Keratinocyte (primary cell): Measurements from ENCODE around the gene LCN2. TPM values are rescaled to one million over a fixed set of nuclear protein-coding genes. Genes with fewer than 3 reads are reported as not detected.

Experiments used
- DNase-seq: peaks from one replicate; pipeline ENCODE4 v3.0.0-alpha.2; 2011; ENCODE audit warnings: low read depth, missing footprints, low spot score
- FAIRE-seq: peaks from 2 replicates; lab custom pipeline; 2011; peaks lifted over from hg19 to GRCh38; lab: Jason Lieb, UNC
- H2AFZ ChIP-seq: 2 replicates; pipeline ENCODE4 v1.6.0; 2012; ENCODE audit warnings: low read length, control low read depth, inconsistent platforms; ENCODE audit not compliant: control insufficient read depth
- H3K27ac ChIP-seq: 2 replicates; pipeline ENCODE4 v1.5.1; 2011; ENCODE audit warnings: low read length; ENCODE audit not compliant: control insufficient read depth, insufficient read depth
- H3K27me3 ChIP-seq: 3 replicates; pipeline ENCODE4 v1.6.0; 2011; ENCODE audit warnings: low read length; ENCODE audit not compliant: control insufficient read depth, insufficient read depth; ENCODE audit errors: extremely low read depth
- H3K36me3 ChIP-seq, 2 experiments: 2 replicates in 1 of 2; 3 replicates in 1 of 2; pipeline ENCODE4 v1.5.1; 2011; ENCODE audit warnings: low read length in 2 of 2, mild to moderate bottlenecking in 1 of 2; ENCODE audit not compliant: control insufficient read depth in 2 of 2, insufficient read depth in 2 of 2; ENCODE audit errors: extremely low read depth in 1 of 2
- H3K4me1 ChIP-seq: 3 replicates; pipeline ENCODE4 v1.5.1; 2011; ENCODE audit warnings: low read length; ENCODE audit not compliant: control insufficient read depth, insufficient read depth; ENCODE audit errors: extremely low read depth
- H3K4me2 ChIP-seq: 3 replicates; pipeline ENCODE4 v1.6.0; 2011; ENCODE audit warnings: low read depth, low read length; ENCODE audit not compliant: control insufficient read depth, insufficient read depth; ENCODE audit errors: extremely low read depth
- H3K4me3 ChIP-seq, 3 experiments: fragments of 200-600 bp in 1 of 3; sonication (generic) in 1 of 3; 2 replicates in 2 of 3; 3 replicates in 1 of 3; pipeline ENCODE4 v1.5.1; 2011 to 2016; ENCODE audit warnings: low read length in 3 of 3, mild to moderate bottlenecking in 3 of 3, control low read depth in 2 of 3, inconsistent platforms in 1 of 3, low read depth in 1 of 3, mixed read lengths in 1 of 3, mixed run types in 1 of 3, moderate library complexity in 1 of 3; ENCODE audit not compliant: control insufficient read depth in 2 of 3, insufficient read depth in 2 of 3; ENCODE audit errors: extremely low read depth in 1 of 3
- H3K79me2 ChIP-seq: 2 replicates; pipeline ENCODE4 v1.6.0; 2012; ENCODE audit warnings: low read length; ENCODE audit not compliant: control insufficient read depth, insufficient read depth
- H3K9ac ChIP-seq: 3 replicates; pipeline ENCODE4 v1.6.0; 2011; ENCODE audit warnings: low read length; ENCODE audit not compliant: control insufficient read depth, insufficient read depth; ENCODE audit errors: extremely low read depth
- H3K9me1 ChIP-seq: 3 replicates; pipeline ENCODE4 v1.6.0; 2011; ENCODE audit warnings: low read length; ENCODE audit not compliant: control insufficient read depth, insufficient read depth; ENCODE audit errors: extremely low read depth
- H3K9me3 ChIP-seq: 2 replicates; pipeline ENCODE4 v1.5.1; 2012; ENCODE audit warnings: low read depth, low read length; ENCODE audit not compliant: control insufficient read depth
- H4K20me1 ChIP-seq: 3 replicates; pipeline ENCODE4 v1.6.0; 2011; ENCODE audit warnings: low read length; ENCODE audit not compliant: control insufficient read depth, insufficient read depth; ENCODE audit errors: extremely low read depth
- CTCF ChIP-seq, 3 experiments: IDR thresholded peaks in 1 of 3; conservative IDR thresholded peaks in 1 of 3; optimal IDR thresholded peaks in 1 of 3; 2 replicates in 2 of 3; 3 replicates in 1 of 3; pipeline versions ENCODE3 to v1.5.1; 2011; ENCODE audit warnings: low read length in 3 of 3, mild to moderate bottlenecking in 3 of 3, moderate library complexity in 2 of 3, control low read depth in 1 of 3, inconsistent platforms in 1 of 3; ENCODE audit not compliant: insufficient read depth in 2 of 3; ENCODE audit errors: extremely low read depth in 1 of 3
- EZH2 ChIP-seq: IDR thresholded peaks from one replicate; pipeline ENCODE4 v1.6.1; 2012; ENCODE audit warnings: inconsistent platforms, mild to moderate bottlenecking, low read length, moderate library complexity
- dilution Hi-C: fragments of 300-500 bp; cut with MboI; formaldehyde crosslinking; loops from one replicate; pipeline ENCODE4 v1.7.0; 2020; ENCODE audit warnings: low sequenced_read_pairs; ENCODE audit not compliant: extremely low pct_ligation_motif_present
- polyA plus RNA-seq, 5 experiments: library from polyadenylated mRNA; depleted of rRNA in 3 of 5; stranded (reverse) in 3 of 5; stranded (forward) in 1 of 5; unstranded in 1 of 5; fragments of >200 nt; gene quantifications; 1 replicate in 1 of 5; 2 replicates in 3 of 5; 3 replicates in 1 of 5; pipeline versions ENCODE4 v1.2.1 to v1.2.3, GENCODE V29; 2011 to 2012; ENCODE audit warnings: missing spikeins in 2 of 5, low read depth in 1 of 5, low replicate concordance in 1 of 5

Gene LCN2
- polyA plus RNA-seq, 1 donor (not counting 4 experiments of a cell fraction or from before 2014, with no cell fraction given), result 28.9 TPM

- H3K4me2 ChIP-seq, result no peak overlapping the region
- dilution Hi-C loops, result no loop called here
- H3K9ac ChIP-seq, result no peak overlapping the region
- H3K9me3 ChIP-seq, result no peaks in the 10 kb centered on the region
- no peak overlapping the region for H3K4me3 ChIP-seq
- TF ChIP-seq CTCF (optimal IDR thresholded peaks at IDR 0.05 in 1 of 3, IDR thresholded peaks at IDR 0.05 in 1 of 3, conservative IDR thresholded peaks at IDR 0.05 in 1 of 3; ENCODE audit: extremely low read depth in 1 of 3, insufficient read depth in 2 of 3, low read length in 3 of 3), result no peak
- no peak for TF ChIP-seq EZH2
- H2AFZ ChIP-seq, result peak overlapping the region; percentile 53
- DNase-seq (no peak), FAIRE-seq (no peak)
- no peaks in the 10 kb centered on the region for H3K9me1 ChIP-seq
- H4K20me1 ChIP-seq, result no peaks in the 10 kb centered on the region
- no peaks in the 10 kb centered on the region for H3K27me3 ChIP-seq
- no peaks in the 10 kb centered on the region for H3K79me2 ChIP-seq
- no peaks in the 10 kb centered on the region for H3K36me3 ChIP-seq
- no peak overlapping the region for H3K27ac ChIP-seq
- H3K4me1 ChIP-seq, result peaks cover 45% of the 10 kb centered on the region
Observed at GRCh38 chr9:128141604-128142003, 7.6 kb upstream of the LCN2 start.

GRCh38 chr9:128142061-128142460 is 7.2 kb upstream of the LCN2 start:
- no peak for FAIRE-seq
- peaks cover 41% of the 10 kb centered on the region for H3K4me1 ChIP-seq

More at GRCh38 chr9:128142061-128142460, 7.2 kb upstream of the LCN2 start:
- Histone ChIP-seq H2AFZ (peak overlapping the region; percentile 53), H3K27ac (no peak overlapping the region), H4K20me1 (no peaks in the 10 kb centered on the region), H3K4me2 (no peak overlapping the region), H3K36me3 (no peaks in the 10 kb centered on the region), H3K9ac (no peak overlapping the region), H3K9me1 (no peaks in the 10 kb centered on the region), H3K27me3 (no peaks in the 10 kb centered on the region), H3K9me3 (no peaks in the 10 kb centered on the region), H3K79me2 (no peaks in the 10 kb centered on the region), H3K4me3 (no peak overlapping the region)
- no peak for DNase-seq
- dilution Hi-C loops, result no loop called here
- TF ChIP-seq EZH2 (no peak), CTCF (optimal IDR thresholded peaks at IDR 0.05 in 1 of 3, IDR thresholded peaks at IDR 0.05 in 1 of 3, conservative IDR thresholded peaks at IDR 0.05 in 1 of 3; ENCODE audit: extremely low read depth in 1 of 3, insufficient read depth in 2 of 3, low read length in 3 of 3) (no peak)
